Measurements from ENCODE around the gene SPOPL.

Gene SPOPL

DNA sequence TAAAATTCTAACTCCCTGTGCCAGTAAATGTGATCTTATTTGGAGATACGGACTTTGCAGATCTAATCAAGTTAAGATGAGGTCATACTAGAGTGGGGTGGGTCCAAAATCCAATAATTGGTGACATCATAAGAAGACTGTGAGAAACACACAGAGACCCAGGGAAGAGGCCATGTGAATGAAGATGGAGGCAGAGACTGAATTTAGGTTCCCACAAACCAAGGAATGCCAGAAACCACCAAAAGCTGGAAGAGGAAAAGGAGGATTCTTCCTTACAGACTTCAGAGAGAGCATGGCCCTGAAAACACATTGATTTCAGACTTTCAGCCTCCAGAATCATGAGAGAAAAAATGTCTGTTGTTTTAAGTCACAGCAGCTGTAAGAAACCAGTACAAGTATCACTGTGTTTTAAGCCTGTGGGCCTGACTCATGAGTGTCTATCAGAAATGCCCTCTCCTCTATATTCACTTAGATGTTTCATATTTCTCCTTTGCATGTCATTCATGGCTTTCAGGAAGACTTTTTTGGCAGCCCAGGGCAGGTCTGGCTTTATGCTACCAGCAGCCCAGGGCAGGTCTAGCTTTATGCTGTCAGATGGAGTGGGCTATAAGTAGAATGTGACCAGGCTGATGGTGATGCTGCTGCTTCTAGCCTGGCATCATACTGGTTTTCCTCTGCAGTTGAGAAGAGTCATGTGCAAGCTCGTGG lies 100.0 kb downstream of the SPOPL start:
- no peak for DNase-seq (ENCODE audit: low read depth)

DNA sequence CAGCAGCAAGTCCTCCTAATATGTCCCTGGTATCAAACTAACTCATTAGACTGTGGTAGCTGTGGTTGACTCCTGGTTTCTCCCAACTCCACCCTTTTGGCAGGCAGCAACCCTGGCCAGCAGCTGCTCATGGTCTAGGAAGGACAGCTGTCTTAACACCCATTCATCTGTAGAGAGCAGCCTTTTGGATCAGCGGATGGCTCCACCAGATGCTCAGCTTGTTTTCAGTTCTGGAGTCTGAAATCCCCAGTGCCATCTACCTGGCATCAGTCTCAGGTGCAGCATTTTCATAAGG lies 100.5 kb downstream of the SPOPL start:
- no peak for DNase-seq (ENCODE audit: low read depth)

DNA sequence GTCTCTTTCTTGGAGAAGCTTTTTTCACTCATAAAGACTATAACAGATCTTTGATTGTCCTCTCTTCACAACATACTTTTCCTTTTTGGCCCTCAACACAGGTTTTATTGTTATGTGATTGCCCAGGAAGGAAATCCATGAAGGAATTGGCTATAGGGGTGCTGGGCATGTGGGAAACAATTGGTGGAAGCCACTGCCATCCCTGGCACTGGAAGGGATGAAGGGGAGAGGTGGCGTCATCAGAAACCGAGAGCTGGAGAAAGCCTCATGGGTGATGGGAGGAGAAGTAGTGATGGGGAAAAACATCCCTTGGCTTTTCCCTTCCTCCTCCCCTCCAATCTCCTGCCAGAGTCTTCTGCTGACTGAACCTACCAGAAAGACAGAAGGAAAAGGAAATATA lies 106.2 kb downstream of the SPOPL start:
- DNase-seq (ENCODE audit: low read depth), result no peak

DNA sequence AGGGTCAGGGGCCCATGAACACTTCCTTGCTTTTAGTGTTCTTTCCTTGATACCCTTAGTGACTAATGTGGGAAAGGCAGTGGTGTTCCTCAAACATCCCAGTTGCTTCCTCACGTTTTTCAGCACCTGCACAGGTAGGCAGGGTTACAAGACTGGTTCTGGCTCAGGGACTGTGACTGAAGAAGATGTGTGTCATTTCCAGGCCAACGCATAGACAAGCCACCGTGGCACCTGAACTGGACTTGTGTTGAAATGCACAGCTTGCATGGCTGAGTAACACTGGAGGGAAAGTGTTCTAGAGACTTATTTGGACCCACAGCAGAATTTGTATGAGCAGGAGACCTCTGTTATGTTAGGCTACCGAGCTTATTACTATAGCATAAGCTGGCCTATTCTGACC lies 107.9 kb downstream of the SPOPL start:
- DNase-seq (ENCODE audit: low read depth), result no peak

DNA sequence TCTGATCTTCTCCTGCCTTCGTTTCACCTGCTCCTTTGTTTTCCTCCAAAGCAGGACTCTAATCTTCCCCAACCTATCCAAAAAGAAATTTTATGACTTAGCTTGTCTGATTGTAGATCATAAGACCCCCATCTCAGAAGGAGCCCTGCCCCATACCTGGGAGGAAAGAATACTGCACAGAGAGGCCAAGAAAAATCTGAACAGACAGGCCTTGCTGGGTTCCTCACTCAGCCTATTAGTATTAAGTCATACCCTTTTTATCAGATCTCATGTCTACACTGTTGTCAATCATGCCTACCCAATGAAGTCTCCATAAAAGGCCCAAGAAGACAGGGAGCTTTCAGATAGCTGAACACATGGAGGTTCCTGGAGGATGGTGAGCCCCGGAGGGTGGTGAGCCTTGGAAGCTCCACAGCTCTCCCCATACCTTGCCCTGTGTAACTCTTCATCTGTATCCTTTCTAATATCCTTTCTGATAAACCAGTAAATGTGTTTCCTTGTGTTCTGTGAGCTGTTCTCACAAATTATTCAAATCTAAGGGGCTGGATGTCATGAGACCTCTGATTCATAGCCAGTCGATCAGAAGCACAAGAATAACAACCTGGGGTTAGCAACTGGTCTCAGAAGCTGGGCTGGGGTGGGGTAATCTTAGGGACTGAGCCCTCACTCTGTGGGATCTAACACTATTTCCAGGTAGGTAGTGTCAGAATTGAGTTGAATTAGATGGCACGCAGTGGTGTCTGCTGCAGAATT lies 108.8 kb downstream of the SPOPL start:
- no peak for DNase-seq (ENCODE audit: low read depth)

DNA sequence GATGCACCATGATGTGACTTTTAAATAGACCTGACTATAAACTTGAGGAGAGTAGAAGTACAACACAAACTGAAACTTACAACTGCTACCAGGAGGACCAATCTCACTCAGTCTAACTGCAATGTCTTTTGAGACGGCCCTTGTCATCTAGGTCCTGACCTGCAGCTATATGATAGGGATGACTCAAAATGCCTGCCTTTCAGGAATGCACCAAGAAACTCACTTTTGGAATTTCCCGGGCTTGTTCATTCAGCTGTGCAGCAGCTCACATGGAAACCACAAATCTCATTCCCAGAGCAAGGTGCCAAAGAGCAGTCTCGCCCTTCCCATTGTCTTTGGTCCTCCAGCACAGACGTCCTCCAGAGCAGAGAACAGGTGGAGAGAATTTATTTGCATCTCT lies 113.7 kb downstream of the SPOPL start:
- DNase-seq (ENCODE audit: low read depth), result no peak

DNA sequence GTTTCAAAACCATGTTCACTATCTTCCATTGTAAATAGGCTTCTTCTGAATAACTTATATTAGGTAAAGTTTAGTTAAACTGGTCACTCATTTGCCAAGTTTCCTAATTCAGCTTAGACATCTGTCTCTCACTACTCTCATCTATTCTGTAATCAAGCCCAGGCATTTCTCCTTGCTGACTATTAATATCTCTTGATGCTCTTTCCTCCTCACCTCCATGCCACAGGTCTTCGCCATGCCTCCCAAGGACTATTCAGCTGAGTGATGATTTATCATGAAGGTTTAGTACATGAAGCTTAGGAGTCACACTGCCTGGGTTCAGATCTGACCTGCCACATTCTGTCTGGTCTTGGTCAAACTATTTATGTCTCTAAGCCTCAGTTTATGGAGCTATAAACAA lies 115.5 kb downstream of the SPOPL start:
- DNase-seq (ENCODE audit: low read depth), result no peak

DNA sequence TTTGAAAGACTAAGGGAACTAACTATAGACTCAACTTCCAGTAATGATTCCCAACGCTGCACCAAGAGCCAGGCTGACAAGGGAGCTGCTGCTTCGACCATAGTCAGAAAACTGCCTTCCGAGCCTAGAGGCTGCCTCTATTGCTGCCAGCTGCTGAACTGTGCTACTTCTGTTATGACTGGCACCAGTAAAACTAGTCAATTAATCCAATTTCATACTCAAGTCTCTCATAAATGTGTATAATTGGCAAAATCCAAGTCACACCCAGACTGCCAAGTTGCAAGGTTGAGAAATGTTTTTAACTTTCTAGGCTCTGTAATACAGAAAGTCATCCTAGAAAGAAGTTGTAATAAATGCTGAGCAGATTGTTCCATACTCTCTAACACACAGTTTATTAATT lies 117.4 kb downstream of the SPOPL start:
- no peak for DNase-seq (ENCODE audit: low read depth)

DNA sequence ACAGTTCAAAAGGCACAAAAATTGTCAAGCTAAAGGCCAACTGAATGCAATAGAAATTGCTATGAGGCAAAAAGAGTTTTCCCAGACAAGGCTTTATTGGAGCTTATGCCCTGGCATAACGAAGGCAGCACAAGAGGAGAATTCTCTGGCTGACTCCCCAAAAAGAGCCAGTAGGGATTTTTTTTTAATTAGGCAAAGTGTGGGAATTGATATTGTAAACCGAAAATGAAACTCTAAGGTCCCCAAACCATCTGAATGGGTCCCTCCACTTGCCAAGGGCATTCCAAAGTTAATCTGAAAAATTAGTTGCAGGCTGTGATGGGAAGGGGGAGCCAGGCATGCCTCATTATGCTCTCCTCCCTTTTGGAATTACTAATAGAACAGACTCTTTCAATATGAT lies 118.9 kb downstream of the SPOPL start:
- no peak for DNase-seq (ENCODE audit: low read depth)

DNA sequence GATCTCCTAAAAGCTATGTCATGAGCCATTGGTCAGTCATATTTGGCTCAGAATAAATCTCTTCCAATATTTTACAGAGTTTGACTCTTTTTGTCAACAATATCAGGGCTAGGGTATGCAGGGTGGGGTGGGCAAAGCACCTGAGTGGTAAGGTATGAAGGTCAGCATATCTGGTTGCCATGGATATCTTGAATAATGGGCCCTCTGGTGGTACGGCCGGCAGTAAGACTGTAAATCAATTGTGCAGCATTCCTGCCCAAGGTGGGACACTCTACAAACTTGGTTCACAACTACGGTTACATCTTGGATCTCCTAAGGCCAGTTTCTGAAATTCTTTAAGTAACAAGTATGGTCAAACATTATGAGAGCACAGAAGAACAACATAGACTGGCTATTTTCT lies 119.6 kb downstream of the SPOPL start:
- DNase-seq (ENCODE audit: low read depth), result no peak

DNA sequence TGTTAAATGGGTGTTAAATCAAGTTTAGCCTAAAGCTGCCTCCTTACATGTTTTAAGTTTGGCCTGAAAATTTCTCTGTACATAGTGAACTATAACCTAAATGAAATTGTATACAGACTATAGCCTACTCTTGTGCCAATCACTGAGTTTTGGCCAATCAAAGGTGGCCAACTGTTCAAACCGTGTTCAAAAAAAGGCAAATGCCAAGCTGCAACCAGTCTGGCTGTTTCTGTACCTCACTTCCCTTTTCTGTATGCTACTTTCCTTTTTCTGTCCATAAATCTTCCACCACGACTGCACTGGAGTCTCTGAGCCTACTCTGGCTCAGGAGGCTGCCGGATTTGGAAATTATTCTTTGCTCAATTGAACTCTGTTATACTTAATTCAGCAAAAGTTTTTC lies 121.0 kb downstream of the SPOPL start:
- DNase-seq (ENCODE audit: low read depth), result no peak
